Kidney (tissue), 14 donors: ENCODE data around the gene TBCB. TPM values are rescaled to one million over a fixed set of nuclear protein-coding genes. Genes with fewer than 3 reads are reported as not detected.

Experiments
- DNase-seq, 5 donors: peaks; one replicate each; pipeline ENCODE4 v3.0.0-alpha.2; 2013 to 2020
- FAIRE-seq: peaks from 2 replicates; lab custom pipeline; 2012; peaks lifted over from hg19 to GRCh38; lab: Jason Lieb, UNC
- H3K27ac ChIP-seq, 2 donors: one replicate each; pipeline ENCODE4 v1.7.0; 2013; ENCODE audit warnings: low read depth in 2 of 2, low read length in 2 of 2, inconsistent platforms in 1 of 2
- H3K27me3 ChIP-seq: one replicate; pipeline ENCODE4 v1.7.1; 2013; ENCODE audit warnings: low read length, inconsistent platforms; ENCODE audit not compliant: control insufficient read depth, insufficient read depth
- H3K36me3 ChIP-seq, 3 donors: one replicate each; pipeline versions ENCODE4 v1.7.0 to v1.7.1; 2013; ENCODE audit warnings: low read length in 3 of 3, control low read depth in 1 of 3, inconsistent platforms in 1 of 3; ENCODE audit not compliant: insufficient read depth in 3 of 3, control insufficient read depth in 2 of 3
- H3K4me1 ChIP-seq, 3 donors: one replicate each; pipeline versions ENCODE4 v1.7.0 to v1.7.1; 2013; ENCODE audit warnings: low read length in 3 of 3, inconsistent platforms in 1 of 3, low read depth in 1 of 3; ENCODE audit not compliant: control insufficient read depth in 2 of 3, insufficient read depth in 2 of 3
- H3K4me3 ChIP-seq, 3 donors: one replicate each; pipeline versions ENCODE4 v1.7.0 to v1.8.1; 2013; ENCODE audit warnings: low read length in 3 of 3, control low read depth in 1 of 3, inconsistent platforms in 1 of 3
- H3K9ac ChIP-seq, 3 donors: one replicate each; pipeline versions ENCODE4 v1.7.0 to v1.7.1; 2013; ENCODE audit warnings: low read length in 3 of 3, control low read depth in 1 of 3, inconsistent platforms in 1 of 3
- H3K9me3 ChIP-seq, 3 donors: one replicate each; pipeline versions ENCODE4 v1.7.0 to v1.7.1; 2013; ENCODE audit warnings: low read length in 3 of 3, control low read depth in 1 of 3, inconsistent platforms in 1 of 3; ENCODE audit not compliant: control insufficient read depth in 2 of 3, insufficient read depth in 1 of 3
- intact Hi-C: fragments of 100-400 bp; cut with DNase I; formaldehyde crosslinking; loops from one replicate; pipeline ENCODE4 v1.11.1; 2022
- polyA plus RNA-seq: library from polyadenylated mRNA; stranded (reverse); fragments of 350-450 nt; fragmentation: Illumina TruSeq; extraction: RNeasy Lipid Tissue Mini Kit (QIAGEN cat#74804); gene quantifications from one replicate; pipeline ENCODE4 v1.2.3, GENCODE V29; 2014; ENCODE audit warnings: low read depth, low replicate concordance; ENCODE audit not compliant: insufficient read depth
- total RNA-seq: library from RNA; stranded (reverse); fragmentation: NEBNext Ultra II Directional; extraction: Animal tissue kit (Norgen Biotek cat#: 25700); gene quantifications from one replicate; pipeline ENCODE4 v1.2.1, GENCODE V29; 2021
- TF ChIP-seq, protein P1 (sequence below): IDR thresholded peaks from 3 replicates; pipeline ENCODE4 v1.5.1; 2012; ENCODE audit warnings: mild to moderate bottlenecking, moderate library complexity, borderline replicate concordance; ENCODE audit not compliant: insufficient read depth; ENCODE audit errors: extremely low read depth
- donor health status: control.
- donor health status: control.
- donor health status: control.
- donor health status: control.
- donor health status: control.
- donor health status: DM: yes; HTN: yes; CAD: no.
- donor health status: Normal renal cell carcinoma (clear cell type).

TBCB gene
- total and polyA plus RNA-seq, 2 donors from 2014 or later: 144 to 242 TPM

DNA sequence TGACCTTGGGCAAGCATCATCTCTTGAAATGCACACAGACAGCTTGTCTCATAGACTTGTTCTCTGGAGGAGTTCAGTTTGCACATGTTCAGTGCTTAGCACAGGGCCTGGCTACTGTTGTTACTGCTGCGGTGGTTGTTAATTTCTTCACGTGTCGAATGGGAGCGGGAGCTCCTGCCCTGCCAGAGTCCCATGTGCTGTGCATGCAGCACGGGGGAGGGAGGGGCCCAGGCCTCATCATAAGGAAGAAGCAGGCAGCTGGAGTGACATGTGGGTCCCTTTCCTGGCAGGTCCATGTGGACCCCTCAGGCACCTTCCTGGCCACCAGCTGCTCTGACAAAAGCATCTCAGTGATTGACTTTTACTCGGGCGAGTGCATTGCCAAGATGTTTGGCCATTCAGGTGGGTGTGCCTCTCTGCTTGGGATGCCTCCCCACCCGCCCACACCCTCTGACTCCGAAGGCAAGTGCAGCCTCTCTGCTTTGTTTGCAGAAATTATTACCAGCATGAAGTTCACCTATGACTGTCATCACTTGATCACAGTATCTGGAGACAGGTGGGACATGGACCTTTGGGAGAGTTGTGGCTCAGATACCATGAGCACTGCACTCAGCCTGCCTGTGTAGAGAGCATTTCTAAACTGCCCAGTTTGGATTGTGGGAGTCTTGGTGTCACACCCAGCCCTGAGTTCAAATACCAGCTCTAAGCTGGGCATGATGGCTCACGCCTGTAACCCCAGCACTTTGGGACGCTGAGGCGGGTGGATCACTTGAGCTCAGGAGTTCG is 24.2 kb upstream of the TBCB start:
- DNase-seq: peak in 1 of 5 donors; percentile 5
- H3K4me3 ChIP-seq: no peak overlapping the region
- no peak overlapping the region for H3K9ac ChIP-seq
- H3K9me3 ChIP-seq: no peaks in the 10 kb centered on the region
- H3K4me1 ChIP-seq: no peaks in the 10 kb centered on the region
- TF ChIP-seq, protein P1, sequence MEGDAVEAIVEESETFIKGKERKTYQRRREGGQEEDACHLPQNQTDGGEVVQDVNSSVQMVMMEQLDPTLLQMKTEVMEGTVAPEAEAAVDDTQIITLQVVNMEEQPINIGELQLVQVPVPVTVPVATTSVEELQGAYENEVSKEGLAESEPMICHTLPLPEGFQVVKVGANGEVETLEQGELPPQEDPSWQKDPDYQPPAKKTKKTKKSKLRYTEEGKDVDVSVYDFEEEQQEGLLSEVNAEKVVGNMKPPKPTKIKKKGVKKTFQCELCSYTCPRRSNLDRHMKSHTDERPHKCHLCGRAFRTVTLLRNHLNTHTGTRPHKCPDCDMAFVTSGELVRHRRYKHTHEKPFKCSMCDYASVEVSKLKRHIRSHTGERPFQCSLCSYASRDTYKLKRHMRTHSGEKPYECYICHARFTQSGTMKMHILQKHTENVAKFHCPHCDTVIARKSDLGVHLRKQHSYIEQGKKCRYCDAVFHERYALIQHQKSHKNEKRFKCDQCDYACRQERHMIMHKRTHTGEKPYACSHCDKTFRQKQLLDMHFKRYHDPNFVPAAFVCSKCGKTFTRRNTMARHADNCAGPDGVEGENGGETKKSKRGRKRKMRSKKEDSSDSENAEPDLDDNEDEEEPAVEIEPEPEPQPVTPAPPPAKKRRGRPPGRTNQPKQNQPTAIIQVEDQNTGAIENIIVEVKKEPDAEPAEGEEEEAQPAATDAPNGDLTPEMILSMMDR: no peak
- H3K27ac ChIP-seq: no peak overlapping the region
- no peak for FAIRE-seq
- no peaks in the 10 kb centered on the region for H3K27me3 ChIP-seq
- intact Hi-C loops: no loop called here
- no peaks in the 10 kb centered on the region for H3K36me3 ChIP-seq

DNA sequence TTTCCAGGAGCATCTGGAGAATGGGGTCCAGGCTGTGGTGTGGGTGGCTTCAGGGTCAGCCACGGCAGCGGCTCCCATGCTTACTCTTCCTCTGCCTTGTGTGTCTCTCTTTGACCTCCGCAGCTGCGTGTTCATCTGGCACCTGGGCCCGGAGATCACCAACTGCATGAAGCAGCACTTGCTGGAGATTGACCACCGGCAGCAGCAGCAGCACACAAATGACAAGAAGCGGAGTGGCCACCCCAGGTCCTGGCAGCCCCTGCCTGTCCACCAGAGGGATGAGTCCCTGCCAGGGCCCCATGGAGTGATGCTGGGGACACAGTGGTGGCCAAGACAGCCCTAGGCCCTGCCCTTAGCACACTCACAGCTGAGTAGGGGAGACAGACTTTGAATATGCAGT is 22.7 kb upstream of the TBCB start:
- Histone ChIP-seq H3K27me3 (no peaks in the 10 kb centered on the region), H3K9me3 (no peaks in the 10 kb centered on the region), H3K4me3 (no peak overlapping the region), H3K36me3 (no peaks in the 10 kb centered on the region), H3K4me1 (no peaks in the 10 kb centered on the region), H3K27ac (no peak overlapping the region), H3K9ac (no peak overlapping the region)
- FAIRE-seq (no peak), DNase-seq (no peak)
- intact Hi-C loops: no loop called here
- TF ChIP-seq, protein P1: no peak

DNA sequence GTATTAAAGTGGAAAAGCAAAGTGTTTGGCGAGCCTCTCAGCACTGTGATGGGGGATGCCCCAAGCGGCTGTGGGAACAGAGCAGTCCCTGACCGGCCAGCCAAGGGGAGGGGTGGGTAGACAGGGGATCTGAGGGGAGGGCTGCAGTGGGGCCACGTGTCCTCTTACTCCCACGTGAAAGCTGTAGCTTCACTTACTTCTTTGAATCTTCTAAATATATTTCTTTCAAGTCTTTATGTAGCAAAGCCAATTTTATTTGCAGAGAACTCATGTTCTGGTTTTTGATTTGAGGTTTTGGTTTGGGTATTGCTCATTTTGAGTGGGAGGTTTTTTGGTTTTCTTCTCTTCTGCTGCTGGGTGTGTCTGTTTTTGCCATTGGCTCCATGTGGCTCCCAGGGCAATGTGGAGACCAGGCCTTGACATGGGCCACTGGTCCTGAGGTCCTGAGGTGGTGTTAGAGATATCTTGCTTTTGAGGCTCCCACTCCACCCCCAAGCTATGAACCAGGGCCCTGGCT is 22.1 kb upstream of the TBCB start:
- Histone ChIP-seq H3K4me3 (no peak overlapping the region), H3K27ac (no peak overlapping the region), H3K9ac (no peak overlapping the region), H3K27me3 (no peaks in the 10 kb centered on the region), H3K36me3 (no peaks in the 10 kb centered on the region), H3K4me1 (no peaks in the 10 kb centered on the region), H3K9me3 (no peaks in the 10 kb centered on the region)
- TF ChIP-seq, protein P1: no peak
- intact Hi-C loops: no loop called here
- FAIRE-seq (no peak), DNase-seq (no peak)

DNA sequence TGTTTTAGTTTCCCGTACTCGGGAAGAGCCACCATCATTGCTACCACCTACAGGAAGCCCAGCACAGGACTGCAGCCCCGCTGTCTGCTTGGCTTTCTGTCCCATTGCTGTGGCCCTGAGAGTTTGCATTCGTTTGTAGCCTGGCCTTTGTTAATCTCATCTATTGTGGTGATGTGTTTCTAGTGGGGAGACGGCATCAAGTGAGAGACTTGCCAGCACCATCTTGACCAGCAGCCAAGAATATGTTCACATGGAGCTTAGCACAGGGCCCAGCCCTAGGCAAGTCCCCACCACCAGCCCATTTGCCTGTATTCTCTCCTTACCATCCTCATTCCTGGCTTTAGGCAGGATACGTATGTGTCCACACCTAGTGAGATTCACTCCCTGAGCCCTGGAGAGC is 21.6 kb upstream of the TBCB start:
- H3K9me3 ChIP-seq: no peaks in the 10 kb centered on the region
- no peaks in the 10 kb centered on the region for H3K36me3 ChIP-seq
- TF ChIP-seq, protein P1: no peak
- no peak overlapping the region for H3K4me3 ChIP-seq
- H3K4me1 ChIP-seq: no peaks in the 10 kb centered on the region
- H3K9ac ChIP-seq: no peak overlapping the region
- DNase-seq (no peak), FAIRE-seq (no peak)
- intact Hi-C loops: no loop called here
- no peaks in the 10 kb centered on the region for H3K27me3 ChIP-seq
- H3K27ac ChIP-seq: no peak overlapping the region
